Mesenchymal stem cell (in vitro differentiated cells and primary cell): ENCODE measurements around the gene VEPH1.

Experiments used
- DNase-seq: peaks from one replicate; pipeline ENCODE4 v3.0.0-alpha.2; 2013
- H2AFZ ChIP-seq: one replicate; pipeline ENCODE4 v1.6.1; 2013; ENCODE audit warnings: low read depth, mild to moderate bottlenecking, control low read depth, inconsistent platforms, low read length, moderate library complexity
- H2AK5ac ChIP-seq: 2 replicates; pipeline ENCODE4 v1.6.1; 2013; ENCODE audit warnings: low read length, moderate library complexity, mild to moderate bottlenecking, inconsistent platforms; ENCODE audit not compliant: severe bottlenecking
- H2BK120ac ChIP-seq: one replicate; pipeline ENCODE4 v1.6.1; 2013; ENCODE audit warnings: low read depth, mild to moderate bottlenecking, inconsistent platforms, low read length, moderate library complexity
- H2BK12ac ChIP-seq, 2 experiments: one replicate each; pipeline ENCODE4 v1.6.1; 2013; ENCODE audit warnings: inconsistent platforms in 2 of 2, low read length in 2 of 2, mild to moderate bottlenecking in 2 of 2, moderate library complexity in 2 of 2, control low read depth in 1 of 2
- H2BK15ac ChIP-seq: one replicate; pipeline ENCODE4 v1.6.1; 2013; ENCODE audit warnings: mild to moderate bottlenecking, low read depth, inconsistent platforms; ENCODE audit not compliant: poor library complexity, severe bottlenecking
- H2BK5ac ChIP-seq: 2 replicates; pipeline ENCODE4 v1.6.1; 2013; ENCODE audit warnings: low read depth, mild to moderate bottlenecking, low read length, control low read depth, inconsistent platforms; ENCODE audit not compliant: poor library complexity, severe bottlenecking
- H3K14ac ChIP-seq, 2 experiments: one replicate each; pipeline ENCODE4 v1.6.1; 2013; ENCODE audit warnings: inconsistent platforms in 2 of 2, low read length in 2 of 2, control low read depth in 1 of 2, mild to moderate bottlenecking in 1 of 2, moderate library complexity in 1 of 2
- H3K18ac ChIP-seq, 2 experiments: one replicate each; pipeline ENCODE4 v1.6.1; 2013; ENCODE audit warnings: inconsistent platforms in 2 of 2, low read length in 2 of 2, control low read depth in 1 of 2, low read depth in 1 of 2, mild to moderate bottlenecking in 1 of 2
- H3K23ac ChIP-seq, 2 experiments: one replicate each; pipeline ENCODE4 v1.6.1; 2013; ENCODE audit warnings: inconsistent platforms in 2 of 2, low read length in 2 of 2, mild to moderate bottlenecking in 2 of 2, moderate library complexity in 2 of 2, control low read depth in 1 of 2
- H3K27ac ChIP-seq: 2 replicates; pipeline ENCODE4 v1.5.1; 2013; ENCODE audit warnings: mild to moderate bottlenecking, moderate library complexity, low read length, control low read depth, inconsistent platforms; ENCODE audit not compliant: poor library complexity, severe bottlenecking
- H3K27me3 ChIP-seq, 2 experiments: 2 replicates each; pipeline versions ENCODE4 v1.6.1 to v1.7.0; 2013; ENCODE audit warnings: low read length in 2 of 2, mild to moderate bottlenecking in 2 of 2, moderate library complexity in 2 of 2, control low read depth in 1 of 2, inconsistent platforms in 1 of 2; ENCODE audit not compliant: control insufficient read depth in 1 of 2, insufficient read depth in 1 of 2
- H3K36me3 ChIP-seq, 2 experiments: 2 replicates each; pipeline versions ENCODE4 v1.6.1 to v1.7.0; 2013; ENCODE audit warnings: low read length in 2 of 2, control low read depth in 1 of 2, inconsistent platforms in 1 of 2, low read depth in 1 of 2, mild to moderate bottlenecking in 1 of 2; ENCODE audit not compliant: insufficient read depth in 2 of 2, control insufficient read depth in 1 of 2
- H3K4ac ChIP-seq, 2 experiments: one replicate each; pipeline ENCODE4 v1.6.1; 2013; ENCODE audit warnings: inconsistent platforms in 2 of 2, low read length in 2 of 2, mild to moderate bottlenecking in 2 of 2, moderate library complexity in 2 of 2, control low read depth in 1 of 2, low read depth in 1 of 2
- H3K4me1 ChIP-seq: 2 replicates; pipeline ENCODE4 v1.6.1; 2013; ENCODE audit warnings: low read depth, low read length, control low read depth; ENCODE audit not compliant: control insufficient read depth, insufficient read depth
- H3K4me2 ChIP-seq: 2 replicates; pipeline ENCODE4 v1.6.1; 2013; ENCODE audit warnings: low read length, mild to moderate bottlenecking, inconsistent platforms; ENCODE audit not compliant: poor library complexity, severe bottlenecking
- H3K4me3 ChIP-seq, 2 experiments: 2 replicates each; pipeline versions ENCODE4 v1.5.1 to v1.7.0; 2013; ENCODE audit warnings: low read length in 2 of 2, mild to moderate bottlenecking in 2 of 2, control low read depth in 1 of 2, low read depth in 1 of 2; ENCODE audit not compliant: insufficient read depth in 1 of 2
- H3K79me1 ChIP-seq: replicated peaks from 2 replicates; pipeline ENCODE4 v1.6.1; 2013; ENCODE audit warnings: mild to moderate bottlenecking, control low read depth, low read length, inconsistent platforms; ENCODE audit not compliant: poor library complexity, severe bottlenecking
- H3K9ac ChIP-seq: 2 replicates; pipeline ENCODE4 v1.7.0; 2013; ENCODE audit warnings: mild to moderate bottlenecking, low read length, moderate library complexity
- H3K9me3 ChIP-seq: 2 replicates; pipeline ENCODE4 v1.7.0; 2013; ENCODE audit warnings: mild to moderate bottlenecking, low read length; ENCODE audit not compliant: control insufficient read depth
- H4K8ac ChIP-seq: one replicate; pipeline ENCODE4 v1.6.1; 2013; ENCODE audit warnings: inconsistent platforms, mild to moderate bottlenecking, low read length, moderate library complexity
- H4K91ac ChIP-seq: one replicate; pipeline ENCODE4 v1.6.1; 2013; ENCODE audit warnings: mild to moderate bottlenecking, low read length, inconsistent platforms
- WGBS: methylation state at CpG from one replicate; pipeline ENCODE4 v1.1.7; 2013; ENCODE audit warnings: mixed read lengths; 5-methylcytosine and 5-hydroxymethylcytosine counted together

The VEPH1 gene

DNA sequence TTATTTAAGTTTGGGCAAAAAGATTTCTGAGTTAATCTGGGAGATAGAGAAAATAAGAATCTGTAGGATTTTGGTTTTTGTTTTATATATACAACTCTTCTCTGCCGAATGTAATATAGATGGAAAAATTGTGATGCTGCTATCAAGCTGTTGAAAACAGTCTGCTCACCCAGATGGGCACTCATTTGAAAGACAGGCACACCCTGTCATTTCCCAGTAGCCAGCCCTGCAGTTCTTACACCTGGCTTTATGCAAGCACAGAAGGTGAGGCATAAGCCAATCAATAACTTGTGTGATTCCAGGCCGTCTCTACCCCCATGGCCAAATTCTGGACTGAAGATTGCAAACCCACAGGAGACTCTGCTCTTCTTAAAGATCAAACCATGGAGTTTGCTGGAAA, 93.7 kb downstream of the VEPH1 start:
- H3K4me1 ChIP-seq = no peaks in the 10 kb centered on the region
- H3K27ac ChIP-seq = no peak overlapping the region
- no peak overlapping the region for H2BK5ac ChIP-seq
- no peak overlapping the region for H3K23ac ChIP-seq
- peaks cover 0 to 5% of the 10 kb centered on the region in 2 experiments for H3K36me3 ChIP-seq
- H2AK5ac ChIP-seq = no peak overlapping the region
- H3K14ac ChIP-seq = no peak overlapping the region
- DNase-seq = no peak
- no peak overlapping the region for H3K9ac ChIP-seq
- no peaks in the 10 kb centered on the region for H3K79me1 ChIP-seq
- H2AFZ ChIP-seq = no peak overlapping the region
- H3K9me3 ChIP-seq = no peaks in the 10 kb centered on the region
- no peak overlapping the region for H2BK120ac ChIP-seq
- H4K91ac ChIP-seq = no peak overlapping the region
- H2BK12ac ChIP-seq = no peak overlapping the region
- no peak overlapping the region for H3K18ac ChIP-seq
- no peak overlapping the region for H3K4me2 ChIP-seq
- WGBS = 100% methylated on average over 1 of the region's 2 CpGs
- no peak overlapping the region for H3K4me3 ChIP-seq
- no peak overlapping the region for H2BK15ac ChIP-seq
- no peaks in the 10 kb centered on the region for H3K27me3 ChIP-seq
- H4K8ac ChIP-seq = no peak overlapping the region
- no peak overlapping the region for H3K4ac ChIP-seq

GRCh38 chr3:157408499-157409149, 94.6 kb downstream of the VEPH1 start:
- no peak overlapping the region for H3K14ac ChIP-seq
- H3K9me3 ChIP-seq = no peaks in the 10 kb centered on the region
- no peak overlapping the region for H3K9ac ChIP-seq
- no peaks in the 10 kb centered on the region for H3K27me3 ChIP-seq
- no peak overlapping the region for H3K4me2 ChIP-seq
- no peak for DNase-seq
- no peak overlapping the region for H3K4ac ChIP-seq
- WGBS = 96% methylated on average over 3 of the region's 4 CpGs
- no peaks in the 10 kb centered on the region for H3K4me1 ChIP-seq
- no peak overlapping the region for H3K27ac ChIP-seq
- H4K91ac ChIP-seq = no peak overlapping the region
- peaks cover 0 to 5% of the 10 kb centered on the region in 2 experiments for H3K36me3 ChIP-seq
- no peak overlapping the region for H3K18ac ChIP-seq
- no peak overlapping the region for H4K8ac ChIP-seq
- H2BK120ac ChIP-seq = no peak overlapping the region
- H3K23ac ChIP-seq = no peak overlapping the region
- no peaks in the 10 kb centered on the region for H3K79me1 ChIP-seq
- H2AFZ ChIP-seq = no peak overlapping the region
- H3K4me3 ChIP-seq = no peak overlapping the region
- no peak overlapping the region for H2BK12ac ChIP-seq
- H2AK5ac ChIP-seq = no peak overlapping the region
- no peak overlapping the region for H2BK15ac ChIP-seq
- no peak overlapping the region for H2BK5ac ChIP-seq

DNA sequence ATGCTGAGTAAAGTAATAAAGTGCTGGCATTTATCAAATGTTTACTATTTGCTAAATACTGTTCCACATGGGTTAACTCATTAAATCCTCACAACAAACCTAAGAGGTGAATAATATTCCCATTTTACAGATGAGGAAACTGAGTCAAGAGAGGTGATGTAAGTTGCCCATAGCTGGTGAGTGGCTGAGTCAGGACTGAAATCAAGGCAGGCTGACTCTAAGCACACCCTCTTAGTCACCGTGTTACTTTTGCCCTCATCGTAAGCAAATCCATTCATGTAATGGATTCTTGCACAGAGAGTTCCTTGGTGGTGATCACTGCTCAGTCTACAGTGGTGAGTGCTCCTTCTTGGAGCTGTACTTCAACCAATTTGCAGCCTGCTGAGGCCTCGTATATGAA, 95.4 kb downstream of the VEPH1 start:
- Histone ChIP-seq H3K4me2 (no peak overlapping the region), H3K14ac (no peak overlapping the region)
- DNase-seq = no peak

GRCh38 chr3:157406394-157406793, 96.8 kb downstream of the VEPH1 start:
- H3K4me1 ChIP-seq = no peaks in the 10 kb centered on the region
- H3K27me3 ChIP-seq = no peaks in the 10 kb centered on the region
- no peak overlapping the region for H3K27ac ChIP-seq
- no peaks in the 10 kb centered on the region for H3K9me3 ChIP-seq
- H3K79me1 ChIP-seq = no peaks in the 10 kb centered on the region
- DNase-seq = no peak
- no peak overlapping the region for H4K8ac ChIP-seq
- no peak overlapping the region for H3K4ac ChIP-seq
- H3K14ac ChIP-seq = no peak overlapping the region
- H2BK120ac ChIP-seq = no peak overlapping the region
- H3K9ac ChIP-seq = no peak overlapping the region
- no peak overlapping the region for H2AFZ ChIP-seq
- H2BK12ac ChIP-seq = no peak overlapping the region
- no peak overlapping the region for H3K4me2 ChIP-seq
- H2BK5ac ChIP-seq = no peak overlapping the region
- no peak overlapping the region for H2BK15ac ChIP-seq
- H2AK5ac ChIP-seq = no peak overlapping the region
- no peak overlapping the region for H3K23ac ChIP-seq
- no peak overlapping the region for H3K18ac ChIP-seq
- H3K4me3 ChIP-seq = no peak overlapping the region
- WGBS = 88% methylated on average over 5 of the region's 5 CpGs
- H4K91ac ChIP-seq = no peak overlapping the region
- no peaks in the 10 kb centered on the region for H3K36me3 ChIP-seq

More for the DNA sequence above, 95.4 kb downstream of the VEPH1 start:
- Histone ChIP-seq H2BK120ac (no peak overlapping the region), H4K91ac (no peak overlapping the region), H4K8ac (no peak overlapping the region), H2BK5ac (no peak overlapping the region), H3K9me3 (no peaks in the 10 kb centered on the region), H3K18ac (no peak overlapping the region), H3K4ac (no peak overlapping the region), H2BK15ac (no peak overlapping the region), H3K79me1 (no peaks in the 10 kb centered on the region), H3K23ac (no peak overlapping the region), H3K4me1 (no peaks in the 10 kb centered on the region), H2AFZ (no peak overlapping the region), H3K27me3 (no peaks in the 10 kb centered on the region), H3K4me3 (no peak overlapping the region), H3K9ac (no peak overlapping the region), H2BK12ac (no peak overlapping the region), H2AK5ac (no peak overlapping the region), H3K36me3 (peaks cover 0 to 5% of the 10 kb centered on the region in 2 experiments), H3K27ac (no peak overlapping the region)
- WGBS = 79% methylated on average over 3 of the region's 3 CpGs
